SK-N-SH (cell line): ENCODE measurements around the gene PARD3. TPM values are rescaled to one million over a fixed set of nuclear protein-coding genes. Genes with fewer than 3 reads are reported as not detected.

Source experiments
- CTCF ChIA-PET: fragments of 300-600, 350-600 bp; formaldehyde crosslinking; extraction: SDS; loops from one replicate; lab custom pipeline; 2021; lab: Yijun Ruan, JAX
- POLR2A ChIA-PET: fragments of 350-600 bp; sonication (Branson Sonifier 250); formaldehyde crosslinking; extraction: SDS; loops from one replicate; lab custom pipeline; 2020; ENCODE audit warnings: antibody characterized with exemption, inconsistent platforms; lab: Yijun Ruan, JAX
- DNase-seq: peaks from one replicate; pipeline ENCODE4 v3.0.0; 2012
- H2AFZ ChIP-seq: fragments of 200-600 bp; sonication (generic); 2 replicates; pipeline ENCODE4 v1.8.1; 2016; ENCODE audit warnings: antibody characterized with exemption, mild to moderate bottlenecking, low read depth
- H3F3A ChIP-seq: fragments of 200-600 bp; sonication (generic); replicated peaks from 2 replicates; pipeline ENCODE3; 2016; ENCODE audit warnings: antibody characterized with exemption, mild to moderate bottlenecking; ENCODE audit not compliant: insufficient read depth
- H3K27ac ChIP-seq, 2 experiments: fragments of 200-500 bp in 1 of 2; fragments of 200-600 bp in 1 of 2; sonication (Bioruptor generic) in 1 of 2; sonication (generic), shearing (Covaris generic) in 1 of 2; 2 replicates each; pipeline versions ENCODE4 v1.5.1 to v1.6.1; 2014 to 2016; ENCODE audit warnings: low read depth in 2 of 2, inconsistent platforms in 1 of 2, low read length in 1 of 2, mild to moderate bottlenecking in 1 of 2, mixed read lengths in 1 of 2
- H3K27me3 ChIP-seq: fragments of 200-600 bp; sonication (generic), shearing (Covaris generic); 2 replicates; pipeline ENCODE4 v1.6.1; 2016; ENCODE audit warnings: mixed run types; ENCODE audit not compliant: insufficient read depth
- H3K36me3 ChIP-seq, 2 experiments: fragments of 200-500 bp in 1 of 2; fragments of 200-600 bp in 1 of 2; sonication (Bioruptor generic) in 1 of 2; sonication (generic) in 1 of 2; replicated peaks in 1 of 2; 2 replicates each; pipeline versions ENCODE3 to v1.5.1; 2014 to 2016; ENCODE audit warnings: low read length in 1 of 2, mild to moderate bottlenecking in 1 of 2; ENCODE audit not compliant: insufficient read depth in 2 of 2, control insufficient read depth in 1 of 2
- H3K4me1 ChIP-seq, 2 experiments: fragments of 200-500 bp in 1 of 2; fragments of 200-600 bp in 1 of 2; sonication (Bioruptor generic) in 1 of 2; sonication (generic), shearing (Covaris generic) in 1 of 2; 2 replicates each; pipeline versions ENCODE4 v1.5.1 to v1.6.1; 2014 to 2016; ENCODE audit warnings: low read depth in 1 of 2, low read length in 1 of 2, mixed run types in 1 of 2; ENCODE audit not compliant: insufficient read depth in 2 of 2, control insufficient read depth in 1 of 2
- H3K4me2 ChIP-seq: fragments of 200-600 bp; sonication (generic), shearing (Covaris generic); 2 replicates; pipeline ENCODE4 v1.6.1; 2017; ENCODE audit warnings: mixed run types
- H3K4me3 ChIP-seq, 2 experiments: fragments of 200-500 bp in 1 of 2; fragments of 200-600 bp in 1 of 2; sonication (Bioruptor generic) in 1 of 2; sonication (generic), shearing (Covaris generic) in 1 of 2; 2 replicates each; pipeline versions ENCODE4 v1.5.1 to v1.8.1; 2014 to 2016; ENCODE audit warnings: low read depth in 2 of 2, inconsistent platforms in 1 of 2, low read length in 1 of 2, mild to moderate bottlenecking in 1 of 2, mixed read lengths in 1 of 2, moderate library complexity in 1 of 2
- H3K79me2 ChIP-seq: fragments of 200-600 bp; sonication (generic); 2 replicates; pipeline ENCODE4 v1.8.1; 2017; ENCODE audit warnings: mild to moderate bottlenecking; ENCODE audit not compliant: insufficient read depth
- H3K9ac ChIP-seq: fragments of 200-600 bp; sonication (generic); 2 replicates; pipeline ENCODE4 v1.6.1; 2017; ENCODE audit warnings: mixed run types
- H3K9me2 ChIP-seq: fragments of 200-600 bp; sonication (generic); 2 replicates; pipeline ENCODE4 v1.6.1; 2017; ENCODE audit warnings: mixed run types
- H3K9me3 ChIP-seq: fragments of 200-600 bp; sonication (generic); 2 replicates; pipeline ENCODE4 v1.6.1; 2017; ENCODE audit warnings: mixed run types, mild to moderate bottlenecking, moderate library complexity
- H4K20me1 ChIP-seq: fragments of 200-600 bp; sonication (generic); 2 replicates; pipeline ENCODE4 v1.6.1; 2017; ENCODE audit warnings: mild to moderate bottlenecking, mixed run types; ENCODE audit not compliant: insufficient read depth
- FOXJ3 ChIP-seq: sonication (generic); formaldehyde crosslinking; IDR thresholded peaks from 2 replicates; pipeline ENCODE4 v1.5.1; 2020; ENCODE audit warnings: mild to moderate bottlenecking, missing genetic modification reagents
- GABPA ChIP-seq: IDR thresholded peaks from 2 replicates; pipeline ENCODE4 v1.4.0; 2012; ENCODE audit warnings: low read depth, mild to moderate bottlenecking
- GATA2 ChIP-seq: sonication (generic); formaldehyde crosslinking; IDR thresholded peaks from 2 replicates; pipeline ENCODE4 v1.5.0; 2020; ENCODE audit warnings: mild to moderate bottlenecking, missing genetic modification reagents
- MXI1 ChIP-seq: IDR thresholded peaks from 2 replicates; pipeline ENCODE4 v1.6.1; 2012; ENCODE audit warnings: mild to moderate bottlenecking, low read depth, low read length, improper control_type of control experiment
- NRF1 ChIP-seq: IDR thresholded peaks from 2 replicates; pipeline ENCODE4 v1.6.1; 2012; ENCODE audit warnings: low read depth, mild to moderate bottlenecking, low read length
- RCOR1 ChIP-seq: fragments of 150-350 bp; IDR thresholded peaks from 2 replicates; pipeline ENCODE4 v1.6.1; 2017; ENCODE audit warnings: antibody characterized with exemption, low read length
- TAF1 ChIP-seq: IDR thresholded peaks from 2 replicates; pipeline ENCODE4 v1.6.1; 2012; ENCODE audit warnings: low read depth, mild to moderate bottlenecking, low read length, moderate library complexity, borderline replicate concordance
- WGBS: methylation state at CpG from one replicate; pipeline ENCODE4 v1.1.6; 2017; ENCODE audit warnings: low lambda C conversion rate; 5-methylcytosine and 5-hydroxymethylcytosine counted together
- polyA plus RNA-seq, 3 experiments: library from polyadenylated mRNA; depleted of rRNA; stranded (reverse); fragments of >200 nt; gene quantifications; 2 replicates each; pipeline ENCODE4 v1.2.3, GENCODE V29; 2012
- TF ChIP-seq, protein P1 (sequence below): fragments of 200-600 bp; sonication (generic); IDR thresholded peaks from 2 replicates; pipeline ENCODE4 v1.6.1; 2017; ENCODE audit warnings: antibody characterized with exemption, mild to moderate bottlenecking, moderate library complexity
- TF ChIP-seq, protein P2 (sequence below): fragments of 150-350 bp; IDR thresholded peaks from 2 replicates; pipeline ENCODE4 v1.6.1; 2016; ENCODE audit warnings: mild to moderate bottlenecking, low read depth, low read length
- TF ChIP-seq, protein P3 (sequence below): IDR thresholded peaks from 2 replicates; pipeline ENCODE4 v1.6.1; 2012; ENCODE audit warnings: mild to moderate bottlenecking, low read depth, low read length, moderate library complexity

Gene PARD3
- polyA plus RNA-seq, 1 of the 3 experiments (the other 2 are of a cell fraction): 29.4 TPM

DNA sequence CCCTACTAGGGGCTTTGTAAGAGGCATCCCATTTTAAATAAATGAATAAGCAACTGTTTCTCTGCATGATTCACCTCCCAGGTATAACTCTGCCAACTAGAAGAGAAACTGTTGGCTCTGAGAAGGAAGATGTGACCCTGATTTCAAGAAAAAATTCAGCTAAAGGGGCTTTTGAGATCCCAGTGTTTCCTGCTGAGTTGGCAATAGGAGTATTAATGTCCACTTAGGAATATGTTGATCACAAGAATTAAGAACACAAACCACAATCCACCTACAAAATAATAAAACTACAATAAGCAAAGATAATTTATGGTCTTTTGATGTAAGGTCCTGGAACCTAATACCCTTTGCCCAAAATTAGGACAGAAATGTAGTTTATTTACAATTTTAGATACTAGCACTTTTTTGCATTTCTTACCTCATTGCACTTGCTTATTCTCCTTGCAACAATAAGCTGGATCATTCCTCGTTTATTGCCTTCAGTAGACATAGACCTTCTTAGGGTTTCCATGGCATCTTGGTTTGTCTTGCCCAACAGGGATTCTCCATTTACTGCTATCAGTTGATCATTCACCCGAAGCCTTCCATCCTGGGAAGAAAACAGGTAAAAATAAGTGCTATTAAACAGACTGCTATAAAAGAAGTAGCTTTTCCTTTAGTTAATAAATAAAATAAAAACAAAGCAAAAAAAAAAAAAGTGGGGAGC lies 456.2 kb downstream of the PARD3 start:
- Histone ChIP-seq H3F3A (no peaks in the 10 kb centered on the region), H3K9me3 (no peaks in the 10 kb centered on the region), H4K20me1 (no peaks in the 10 kb centered on the region), H3K4me2 (no peak overlapping the region), H3K79me2 (no peaks in the 10 kb centered on the region), H3K9me2 (no peaks in the 10 kb centered on the region), H3K36me3 (peaks cover 26 to 37% of the 10 kb centered on the region in 2 experiments), H2AFZ (no peak overlapping the region), H3K4me3 (no peak overlapping the region), H3K27ac (no peak overlapping the region), H3K27me3 (no peaks in the 10 kb centered on the region), H3K4me1 (no peaks in the 10 kb centered on the region), H3K9ac (no peak overlapping the region)
- DNase-seq: no peak
- WGBS: 86% methylated on average over 2 of the region's 2 CpGs
- POLR2A ChIA-PET: no interaction called here
- TF ChIP-seq GABPA (no peak), FOXJ3 (CRISPR knock-in tag) (no peak), TAF1 (no peak), NRF1 (no peak), MXI1 (no peak), GATA2 (CRISPR knock-in tag) (no peak), RCOR1 (no peak)
- TF ChIP-seq, protein P1, sequence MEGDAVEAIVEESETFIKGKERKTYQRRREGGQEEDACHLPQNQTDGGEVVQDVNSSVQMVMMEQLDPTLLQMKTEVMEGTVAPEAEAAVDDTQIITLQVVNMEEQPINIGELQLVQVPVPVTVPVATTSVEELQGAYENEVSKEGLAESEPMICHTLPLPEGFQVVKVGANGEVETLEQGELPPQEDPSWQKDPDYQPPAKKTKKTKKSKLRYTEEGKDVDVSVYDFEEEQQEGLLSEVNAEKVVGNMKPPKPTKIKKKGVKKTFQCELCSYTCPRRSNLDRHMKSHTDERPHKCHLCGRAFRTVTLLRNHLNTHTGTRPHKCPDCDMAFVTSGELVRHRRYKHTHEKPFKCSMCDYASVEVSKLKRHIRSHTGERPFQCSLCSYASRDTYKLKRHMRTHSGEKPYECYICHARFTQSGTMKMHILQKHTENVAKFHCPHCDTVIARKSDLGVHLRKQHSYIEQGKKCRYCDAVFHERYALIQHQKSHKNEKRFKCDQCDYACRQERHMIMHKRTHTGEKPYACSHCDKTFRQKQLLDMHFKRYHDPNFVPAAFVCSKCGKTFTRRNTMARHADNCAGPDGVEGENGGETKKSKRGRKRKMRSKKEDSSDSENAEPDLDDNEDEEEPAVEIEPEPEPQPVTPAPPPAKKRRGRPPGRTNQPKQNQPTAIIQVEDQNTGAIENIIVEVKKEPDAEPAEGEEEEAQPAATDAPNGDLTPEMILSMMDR: no peak
- TF ChIP-seq, protein P2, sequence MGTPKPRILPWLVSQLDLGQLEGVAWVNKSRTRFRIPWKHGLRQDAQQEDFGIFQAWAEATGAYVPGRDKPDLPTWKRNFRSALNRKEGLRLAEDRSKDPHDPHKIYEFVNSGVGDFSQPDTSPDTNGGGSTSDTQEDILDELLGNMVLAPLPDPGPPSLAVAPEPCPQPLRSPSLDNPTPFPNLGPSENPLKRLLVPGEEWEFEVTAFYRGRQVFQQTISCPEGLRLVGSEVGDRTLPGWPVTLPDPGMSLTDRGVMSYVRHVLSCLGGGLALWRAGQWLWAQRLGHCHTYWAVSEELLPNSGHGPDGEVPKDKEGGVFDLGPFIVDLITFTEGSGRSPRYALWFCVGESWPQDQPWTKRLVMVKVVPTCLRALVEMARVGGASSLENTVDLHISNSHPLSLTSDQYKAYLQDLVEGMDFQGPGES: no peak
- TF ChIP-seq, protein P3, sequence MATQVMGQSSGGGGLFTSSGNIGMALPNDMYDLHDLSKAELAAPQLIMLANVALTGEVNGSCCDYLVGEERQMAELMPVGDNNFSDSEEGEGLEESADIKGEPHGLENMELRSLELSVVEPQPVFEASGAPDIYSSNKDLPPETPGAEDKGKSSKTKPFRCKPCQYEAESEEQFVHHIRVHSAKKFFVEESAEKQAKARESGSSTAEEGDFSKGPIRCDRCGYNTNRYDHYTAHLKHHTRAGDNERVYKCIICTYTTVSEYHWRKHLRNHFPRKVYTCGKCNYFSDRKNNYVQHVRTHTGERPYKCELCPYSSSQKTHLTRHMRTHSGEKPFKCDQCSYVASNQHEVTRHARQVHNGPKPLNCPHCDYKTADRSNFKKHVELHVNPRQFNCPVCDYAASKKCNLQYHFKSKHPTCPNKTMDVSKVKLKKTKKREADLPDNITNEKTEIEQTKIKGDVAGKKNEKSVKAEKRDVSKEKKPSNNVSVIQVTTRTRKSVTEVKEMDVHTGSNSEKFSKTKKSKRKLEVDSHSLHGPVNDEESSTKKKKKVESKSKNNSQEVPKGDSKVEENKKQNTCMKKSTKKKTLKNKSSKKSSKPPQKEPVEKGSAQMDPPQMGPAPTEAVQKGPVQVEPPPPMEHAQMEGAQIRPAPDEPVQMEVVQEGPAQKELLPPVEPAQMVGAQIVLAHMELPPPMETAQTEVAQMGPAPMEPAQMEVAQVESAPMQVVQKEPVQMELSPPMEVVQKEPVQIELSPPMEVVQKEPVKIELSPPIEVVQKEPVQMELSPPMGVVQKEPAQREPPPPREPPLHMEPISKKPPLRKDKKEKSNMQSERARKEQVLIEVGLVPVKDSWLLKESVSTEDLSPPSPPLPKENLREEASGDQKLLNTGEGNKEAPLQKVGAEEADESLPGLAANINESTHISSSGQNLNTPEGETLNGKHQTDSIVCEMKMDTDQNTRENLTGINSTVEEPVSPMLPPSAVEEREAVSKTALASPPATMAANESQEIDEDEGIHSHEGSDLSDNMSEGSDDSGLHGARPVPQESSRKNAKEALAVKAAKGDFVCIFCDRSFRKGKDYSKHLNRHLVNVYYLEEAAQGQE: no peak
- CTCF ChIA-PET: interaction anchor here (1.2 kb wide), 1 partner anchor 166 kb away, joined by 3 read pairs; no protein-coding TSS in a partner anchor
